Glomerular endothelial cell (primary cell): ENCODE measurements around the gene HEATR3. TPM values are rescaled to one million over a fixed set of nuclear protein-coding genes. Genes with fewer than 3 reads are reported as not detected.

Experiments used
- DNase-seq: peaks from one replicate; pipeline ENCODE4 v3.0.0-alpha.2; 2011; ENCODE audit warnings: low read depth, low spot score; ENCODE audit errors: extremely low read depth
- total RNA-seq: library from RNA; depleted of rRNA; stranded (reverse); fragments of >200 nt; gene quantifications from 2 replicates; pipeline ENCODE4 v1.2.3, GENCODE V29; 2015

The HEATR3 gene
- total RNA-seq, 1 donor from 2014 or later: 15.1 TPM

DNA sequence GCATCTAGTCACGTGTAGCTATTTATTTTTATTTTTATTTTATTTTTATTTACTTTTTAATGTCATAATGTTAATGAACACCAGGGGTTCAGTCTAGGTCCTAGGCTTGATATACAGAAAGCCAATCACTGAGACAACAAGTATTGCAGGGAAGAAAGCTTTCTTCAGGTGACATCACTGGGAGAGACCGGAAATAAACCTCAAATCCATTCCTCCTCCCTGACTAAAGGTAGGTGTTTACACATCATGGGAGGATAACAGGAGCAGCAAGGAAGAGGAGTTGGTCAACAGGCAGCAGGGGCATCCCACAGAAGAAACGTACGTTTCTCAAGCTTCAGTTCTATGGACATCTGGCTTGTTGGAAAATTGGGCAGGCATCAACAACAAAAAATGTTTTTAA is 9.5 kb upstream of the HEATR3 start:
- DNase-seq: no peak

DNA sequence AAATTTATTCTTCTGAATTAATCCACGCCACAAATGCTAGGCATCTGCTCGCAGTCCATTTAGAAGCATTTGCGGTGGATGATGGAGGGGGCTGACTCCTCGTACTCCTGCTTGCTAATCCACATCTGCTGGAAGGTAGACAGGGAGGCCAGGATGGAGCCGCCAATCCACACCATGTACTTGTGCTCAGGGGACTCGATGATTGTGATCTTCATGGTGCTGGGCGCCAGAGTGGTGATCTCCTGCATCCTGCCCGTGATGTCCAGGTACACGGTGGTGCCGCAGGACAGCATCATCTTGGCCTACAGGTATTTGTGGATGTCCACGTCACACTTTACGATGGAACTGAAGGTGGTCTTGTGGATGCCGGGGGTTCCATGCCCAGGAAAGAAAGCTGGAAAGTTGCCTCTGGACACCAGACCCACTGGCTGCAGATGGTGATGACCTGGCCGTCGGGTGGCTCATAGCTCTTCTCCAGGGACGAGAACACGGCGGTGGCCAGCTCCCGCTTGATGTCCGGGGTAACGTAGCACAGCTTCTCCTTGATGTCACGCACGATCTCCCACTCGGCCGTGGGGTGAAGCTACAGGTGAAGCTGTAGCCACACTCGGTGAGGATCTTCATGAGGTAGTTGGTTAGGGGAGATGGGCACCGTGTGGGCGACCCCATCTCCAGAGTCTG is 7.5 kb upstream of the HEATR3 start:
- DNase-seq: no peak

DNA sequence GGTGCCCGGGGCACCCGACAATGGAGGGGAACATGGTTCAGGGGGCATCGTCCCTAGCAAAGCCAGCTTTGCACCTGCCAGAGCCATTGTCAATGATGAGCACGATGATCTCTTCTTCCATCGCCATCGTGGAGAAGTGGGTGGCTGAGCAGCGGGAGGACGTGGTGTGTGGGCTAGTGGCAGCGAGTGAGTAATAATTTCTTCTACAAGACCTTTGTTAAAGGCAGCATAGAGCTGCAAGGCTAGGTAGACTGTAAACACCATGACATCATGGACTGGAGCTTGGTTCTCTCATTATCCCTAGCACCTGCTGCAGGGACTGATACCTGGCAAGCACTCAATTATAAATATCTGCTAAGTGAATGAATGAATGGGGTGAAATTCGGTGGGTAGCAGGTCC is 6.7 kb upstream of the HEATR3 start:
- DNase-seq: no peak

DNA sequence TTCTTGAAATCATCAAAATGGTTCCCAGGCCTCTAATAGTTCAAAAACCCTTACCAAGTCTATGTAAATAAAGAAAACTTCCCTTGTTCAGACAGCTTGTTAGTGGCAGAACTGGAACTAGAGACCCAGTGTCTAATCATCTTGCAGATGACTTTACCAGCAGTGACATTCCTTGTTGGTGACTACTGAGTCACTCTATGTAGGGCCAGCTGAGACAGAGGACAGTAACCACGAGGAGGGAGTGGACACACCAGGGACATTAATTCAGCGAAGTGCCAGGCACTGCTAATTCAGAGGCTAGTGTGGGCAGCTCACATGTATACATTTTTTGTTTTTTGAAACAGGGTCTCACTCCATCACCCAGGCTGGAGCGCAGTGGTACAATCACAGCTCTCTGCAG is 6.1 kb upstream of the HEATR3 start:
- no peak for DNase-seq

DNA sequence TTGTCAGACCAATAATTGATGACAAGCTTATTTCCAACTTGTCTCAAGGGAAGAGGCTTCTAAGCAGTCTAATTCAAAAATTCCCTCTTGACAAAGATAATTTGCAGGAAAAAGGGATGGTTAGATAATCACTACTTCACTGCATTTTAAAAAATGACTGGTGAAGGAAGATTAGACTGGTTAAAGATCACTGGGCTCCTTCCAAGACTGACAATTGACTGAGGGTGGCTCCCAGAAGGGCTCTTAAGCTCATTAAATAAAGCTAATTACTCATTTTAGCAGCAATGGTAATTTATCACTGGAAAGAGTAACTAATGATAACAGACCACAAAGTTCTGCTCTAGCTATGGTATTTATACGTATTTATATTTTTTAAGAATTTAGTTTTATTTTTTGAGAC is 4.4 kb upstream of the HEATR3 start:
- DNase-seq: no peak

DNA sequence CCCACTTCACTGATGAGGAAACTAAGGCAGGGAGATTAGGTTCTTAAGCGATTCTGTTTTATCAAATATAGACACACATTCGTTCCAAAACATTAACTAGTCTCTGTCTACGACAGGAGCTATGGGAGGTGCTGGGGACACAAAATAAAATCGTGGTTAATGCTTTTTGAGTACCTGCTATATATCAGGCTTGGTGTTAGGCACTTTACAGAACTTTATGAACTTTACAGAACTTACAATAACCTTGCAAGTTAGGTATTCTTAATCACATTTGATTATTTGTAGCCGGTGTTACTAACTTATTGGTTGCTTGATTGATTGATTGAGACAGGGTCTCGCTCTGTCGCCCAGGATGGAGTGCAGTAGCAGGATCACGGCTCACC is 538 bp upstream of the HEATR3 start:
- DNase-seq: no peak

DNA sequence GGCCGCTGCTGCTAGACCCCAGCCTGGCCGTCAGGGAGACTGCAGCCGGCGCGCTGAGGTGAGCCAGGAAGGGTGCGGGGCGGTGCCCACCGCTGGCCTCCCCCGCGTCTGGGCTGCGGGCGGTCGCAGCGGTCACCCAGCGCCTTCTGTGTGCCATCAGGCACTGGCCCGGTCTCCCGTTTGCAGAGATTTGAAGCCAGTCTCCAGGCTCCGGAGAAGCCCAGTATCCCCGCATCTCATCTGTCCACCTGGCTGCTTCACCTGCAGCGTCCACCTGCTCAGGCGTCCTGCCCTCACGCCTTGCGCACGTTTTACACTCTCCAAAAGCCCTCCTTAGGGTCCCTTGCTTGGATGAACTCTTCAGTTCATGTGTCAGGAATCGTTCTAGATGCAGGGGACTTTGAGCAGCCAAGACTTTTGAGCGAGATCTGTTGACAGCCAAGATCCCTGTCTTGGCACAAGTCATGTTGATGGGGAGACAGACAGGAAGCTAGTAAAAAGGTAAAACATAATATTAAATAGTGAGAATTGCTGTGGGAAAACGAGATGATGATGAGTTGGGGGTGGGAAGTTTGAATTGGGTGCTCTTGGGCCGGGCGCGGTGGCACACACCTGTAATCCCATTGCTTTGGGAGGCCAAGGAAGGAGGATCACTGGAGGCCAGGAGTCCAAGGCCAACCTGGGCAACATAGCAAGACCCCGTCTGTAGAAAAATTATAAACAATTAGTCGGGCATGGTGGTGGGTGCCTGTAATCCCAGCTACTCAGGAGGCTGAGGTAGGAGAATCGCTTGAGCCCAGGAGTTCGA is 916 bp downstream of the HEATR3 start:
- no peak for DNase-seq

DNA sequence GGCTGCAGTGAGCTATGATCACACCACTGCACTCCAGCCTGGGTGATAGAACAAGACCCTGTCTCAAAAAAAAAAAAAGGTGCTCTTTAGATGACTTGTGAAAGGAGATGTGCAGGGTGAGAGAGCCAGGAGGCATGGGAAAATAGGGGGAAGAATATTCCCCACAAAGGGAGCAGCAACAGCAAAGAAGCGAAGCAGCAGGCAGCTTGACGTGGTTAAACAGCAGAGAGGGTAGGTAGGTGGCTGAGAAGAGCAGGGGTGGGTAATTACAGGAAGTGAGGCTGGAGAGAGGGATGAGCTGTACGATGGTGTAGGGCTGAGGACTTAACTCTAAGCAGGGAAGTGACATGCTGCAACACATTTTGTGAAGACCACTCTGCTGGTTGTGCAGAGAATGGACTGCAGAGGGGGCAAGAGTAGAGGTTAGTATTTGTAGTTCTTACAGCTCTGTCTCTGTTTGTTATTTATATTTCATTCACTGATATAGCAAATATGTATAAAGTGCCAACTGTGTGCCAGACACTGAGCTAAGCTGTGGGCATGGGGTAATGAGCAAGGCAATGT is 1.6 kb downstream of the HEATR3 start:
- DNase-seq: peak; percentile 27

DNA sequence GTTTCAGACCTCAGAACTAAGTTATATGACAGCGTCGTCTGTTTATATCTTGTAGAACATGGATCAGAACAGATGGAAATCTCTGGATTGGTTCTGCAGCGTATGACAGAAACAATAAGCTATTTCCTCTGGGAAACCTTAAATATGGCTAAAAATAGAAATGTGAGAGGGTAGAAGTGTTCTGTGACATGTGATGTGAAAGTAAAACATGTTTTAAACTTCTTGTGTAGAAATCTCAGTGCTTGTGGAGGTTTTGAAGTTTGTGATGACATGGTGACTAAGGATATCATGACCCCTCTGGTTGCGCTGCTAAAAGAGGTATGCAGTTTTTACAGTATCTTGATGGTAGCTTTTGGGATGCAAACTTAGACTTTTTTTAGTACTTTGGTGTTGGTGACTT is 2.8 kb downstream of the HEATR3 start:
- no peak for DNase-seq

DNA sequence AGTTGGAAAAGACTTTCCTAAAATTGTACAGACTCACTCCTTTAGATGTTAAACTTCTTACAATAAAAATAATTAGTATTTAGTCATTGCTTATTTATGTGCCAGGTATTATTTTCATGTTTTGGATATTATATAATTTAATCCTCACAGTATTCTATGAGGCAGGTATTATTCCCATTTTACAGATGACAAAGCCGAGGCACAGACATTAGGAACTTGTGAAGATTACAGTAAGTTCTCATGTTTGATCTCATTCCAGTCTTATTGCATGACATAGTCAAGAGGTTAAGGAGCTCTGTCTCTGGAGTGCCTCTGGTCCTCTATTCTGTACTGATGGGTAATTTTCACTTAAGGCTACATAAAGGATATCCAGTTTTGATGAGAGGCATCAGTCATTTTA is 3.3 kb downstream of the HEATR3 start:
- DNase-seq: no peak

DNA sequence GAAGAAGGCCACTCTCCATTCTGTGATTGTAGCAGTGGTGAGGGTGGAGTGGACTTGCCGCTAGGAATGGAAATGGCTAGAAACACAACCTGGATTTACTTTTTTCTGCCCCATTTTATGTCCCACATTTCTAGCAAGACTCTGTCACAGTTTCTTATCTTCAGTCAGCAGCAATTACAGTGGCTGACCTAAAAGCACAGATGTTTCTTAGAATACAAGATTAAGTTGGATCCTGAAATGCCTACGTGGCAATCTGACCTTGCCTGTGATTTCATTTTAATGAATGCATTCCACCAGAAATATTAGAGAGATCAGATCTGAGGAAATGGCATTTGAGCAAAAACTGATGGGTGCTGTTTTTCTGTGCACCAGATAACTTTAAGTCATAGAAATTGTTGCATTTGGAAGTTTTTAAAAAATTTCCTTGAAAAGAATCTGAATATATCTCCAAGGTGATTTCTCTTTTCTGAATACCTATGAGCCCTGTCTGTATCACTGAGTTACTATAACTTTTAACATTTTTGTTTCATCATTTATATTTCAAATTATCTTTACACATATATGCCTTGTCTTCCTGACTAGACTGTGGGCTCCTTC is 5.4 kb downstream of the HEATR3 start:
- DNase-seq: no peak

DNA sequence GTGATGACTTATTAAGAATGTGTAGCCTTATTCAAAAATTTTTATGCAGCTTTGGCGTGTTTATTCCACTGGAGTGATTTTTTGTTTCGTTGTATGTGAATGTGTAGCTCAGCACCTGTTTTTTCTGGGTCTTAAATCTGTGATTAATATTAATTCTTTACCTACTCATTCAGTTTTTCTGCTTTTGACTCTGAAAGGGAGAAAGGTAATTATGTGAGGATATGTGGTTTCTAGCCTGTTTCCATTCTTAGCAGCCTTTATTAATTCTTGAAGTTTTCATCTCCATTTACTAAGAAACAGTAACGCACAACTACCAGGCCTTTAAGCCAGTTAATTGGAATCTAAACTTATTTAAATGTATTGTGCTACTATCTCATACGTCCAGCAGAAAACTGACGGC is 7.0 kb downstream of the HEATR3 start:
- DNase-seq: no peak

DNA sequence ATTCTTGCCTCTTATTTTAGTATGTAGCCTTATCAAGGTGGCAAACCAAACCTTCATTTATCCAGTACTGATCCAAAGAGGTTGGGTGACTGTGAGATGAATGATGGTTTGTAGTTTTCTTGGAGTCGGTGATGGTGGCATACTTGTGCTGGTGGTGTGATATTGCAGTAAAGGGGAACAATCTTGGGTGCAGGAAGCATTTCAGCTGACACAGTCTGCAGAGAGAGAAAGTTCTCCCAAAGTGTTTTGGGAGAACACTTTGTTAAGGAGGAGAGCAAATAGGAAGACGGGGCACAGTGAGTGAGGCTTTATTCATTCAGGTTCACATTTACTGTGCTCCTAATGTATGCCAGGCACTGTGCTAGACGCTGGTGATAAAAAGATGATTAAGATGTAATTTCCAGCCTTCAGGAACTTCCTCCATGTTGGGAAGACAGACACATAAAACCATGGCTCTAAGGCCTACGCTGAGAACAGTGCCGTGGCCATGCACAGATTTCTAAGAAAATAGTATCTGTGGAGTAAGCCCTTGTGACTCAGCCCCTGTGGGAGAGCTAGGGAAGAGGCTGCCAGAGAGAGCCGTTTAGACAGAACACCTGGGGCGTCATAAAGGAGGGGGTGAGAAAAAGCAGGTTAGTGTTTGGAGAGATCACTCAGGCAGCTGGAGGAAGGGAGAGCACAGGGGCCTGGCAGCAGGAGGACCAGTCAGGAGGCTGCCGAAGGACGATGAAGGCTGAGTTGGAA is 13.8 kb downstream of the HEATR3 start:
- no peak for DNase-seq

DNA sequence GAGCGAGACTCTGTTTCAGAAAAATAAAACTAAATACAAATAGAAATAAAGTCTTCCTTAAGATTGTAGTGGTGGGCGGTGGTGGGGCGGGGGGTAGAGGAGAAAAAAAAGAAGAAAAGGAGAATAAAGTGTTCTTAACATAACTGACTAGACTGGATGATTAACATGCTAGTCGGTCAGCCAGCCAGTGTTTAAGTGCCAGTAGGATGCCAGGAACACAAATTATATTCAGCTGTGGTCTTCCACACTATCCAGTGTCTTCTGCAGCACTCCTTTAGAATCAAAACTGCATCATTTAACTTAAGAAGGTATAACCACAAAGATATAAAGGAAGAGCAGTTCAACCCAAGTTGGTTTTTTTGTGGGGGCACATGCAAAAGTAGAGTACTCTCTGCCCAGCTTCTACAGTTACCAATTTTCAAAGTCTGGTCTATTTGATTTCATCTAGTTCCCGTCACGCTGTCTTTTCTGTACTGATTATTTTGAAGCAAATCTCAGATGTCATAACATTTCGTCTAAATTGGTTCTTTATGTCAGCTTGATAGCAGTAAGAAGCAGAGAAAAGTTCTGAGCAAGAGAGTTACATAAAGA is 15.8 kb downstream of the HEATR3 start:
- DNase-seq: no peak

DNA sequence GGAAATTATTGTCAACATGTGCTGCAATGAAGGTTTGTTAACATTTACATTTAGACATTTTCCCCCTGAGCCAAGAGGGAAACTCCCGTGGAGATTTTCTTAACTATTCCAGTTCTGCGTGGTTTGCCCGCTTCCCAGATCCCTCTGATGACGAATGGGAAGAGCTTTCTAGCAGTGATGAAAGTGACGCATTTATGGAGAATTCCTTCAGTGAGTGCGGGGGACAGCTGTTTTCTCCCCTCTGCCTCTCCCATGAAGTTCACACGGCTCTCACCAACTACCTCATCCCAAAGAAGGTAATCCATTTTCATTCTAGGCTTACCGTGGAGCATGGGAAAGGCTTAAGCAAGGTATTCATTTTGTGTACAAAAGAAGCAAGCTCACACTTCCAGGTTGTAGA is 18.2 kb downstream of the HEATR3 start:
- no peak for DNase-seq

DNA sequence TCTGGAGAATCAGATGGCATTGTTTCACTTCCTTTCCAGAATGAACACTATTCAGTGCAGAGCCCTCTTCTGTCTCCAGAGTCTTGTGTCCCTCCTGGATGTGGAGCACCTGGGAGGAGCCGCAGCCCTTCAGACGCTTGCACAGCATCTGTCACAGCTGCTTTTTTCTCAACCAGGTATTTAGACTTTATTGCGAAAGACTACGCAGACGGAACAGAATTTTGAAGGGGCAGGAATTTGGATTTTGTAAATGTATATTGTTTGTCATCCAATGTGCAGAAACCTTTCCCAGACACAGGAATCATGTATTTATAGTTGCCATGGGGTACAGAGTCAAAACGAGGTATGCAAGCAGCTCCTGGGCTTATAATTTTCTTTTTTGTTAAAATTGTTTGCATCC is 20.4 kb downstream of the HEATR3 start:
- no peak for DNase-seq

DNA sequence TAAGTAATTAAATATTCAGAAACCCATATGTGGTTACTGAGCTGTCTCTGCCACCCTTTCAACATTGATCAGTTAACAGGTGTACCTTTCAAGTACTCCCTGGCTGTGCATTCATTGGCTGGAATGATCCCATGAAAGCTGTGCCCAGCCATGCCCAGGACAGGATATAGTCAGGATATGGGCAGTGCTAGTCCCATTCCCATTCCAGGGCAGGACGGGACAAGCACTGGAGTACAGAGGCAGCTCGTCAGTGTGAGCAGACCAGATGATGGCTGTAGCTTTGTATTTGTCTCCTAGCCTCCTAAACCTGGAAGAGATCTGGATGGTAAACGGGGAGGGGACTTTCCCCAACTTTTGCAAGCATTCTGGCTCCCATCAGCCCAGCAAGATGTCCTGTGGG is 22.5 kb downstream of the HEATR3 start:
- DNase-seq: no peak

DNA sequence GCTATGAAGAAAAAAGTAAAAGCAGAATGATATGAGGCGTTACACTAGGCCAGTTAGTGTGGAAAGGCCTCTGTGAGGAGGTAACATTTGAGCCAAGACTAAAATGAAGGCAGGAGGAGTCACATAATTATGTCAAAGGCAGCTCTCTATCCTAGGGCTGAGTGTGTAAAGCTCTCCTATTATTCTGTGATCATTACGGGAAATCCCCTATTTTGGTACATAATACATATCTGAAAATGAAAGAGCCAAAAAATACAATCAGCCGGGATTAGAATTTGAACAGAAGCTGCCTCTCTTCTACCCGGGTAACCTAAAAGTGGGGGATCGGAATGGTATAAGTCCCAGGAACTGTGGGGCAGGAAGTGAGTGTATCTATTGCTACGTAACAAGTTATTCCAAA is 27.1 kb downstream of the HEATR3 start:
- no peak for DNase-seq

DNA sequence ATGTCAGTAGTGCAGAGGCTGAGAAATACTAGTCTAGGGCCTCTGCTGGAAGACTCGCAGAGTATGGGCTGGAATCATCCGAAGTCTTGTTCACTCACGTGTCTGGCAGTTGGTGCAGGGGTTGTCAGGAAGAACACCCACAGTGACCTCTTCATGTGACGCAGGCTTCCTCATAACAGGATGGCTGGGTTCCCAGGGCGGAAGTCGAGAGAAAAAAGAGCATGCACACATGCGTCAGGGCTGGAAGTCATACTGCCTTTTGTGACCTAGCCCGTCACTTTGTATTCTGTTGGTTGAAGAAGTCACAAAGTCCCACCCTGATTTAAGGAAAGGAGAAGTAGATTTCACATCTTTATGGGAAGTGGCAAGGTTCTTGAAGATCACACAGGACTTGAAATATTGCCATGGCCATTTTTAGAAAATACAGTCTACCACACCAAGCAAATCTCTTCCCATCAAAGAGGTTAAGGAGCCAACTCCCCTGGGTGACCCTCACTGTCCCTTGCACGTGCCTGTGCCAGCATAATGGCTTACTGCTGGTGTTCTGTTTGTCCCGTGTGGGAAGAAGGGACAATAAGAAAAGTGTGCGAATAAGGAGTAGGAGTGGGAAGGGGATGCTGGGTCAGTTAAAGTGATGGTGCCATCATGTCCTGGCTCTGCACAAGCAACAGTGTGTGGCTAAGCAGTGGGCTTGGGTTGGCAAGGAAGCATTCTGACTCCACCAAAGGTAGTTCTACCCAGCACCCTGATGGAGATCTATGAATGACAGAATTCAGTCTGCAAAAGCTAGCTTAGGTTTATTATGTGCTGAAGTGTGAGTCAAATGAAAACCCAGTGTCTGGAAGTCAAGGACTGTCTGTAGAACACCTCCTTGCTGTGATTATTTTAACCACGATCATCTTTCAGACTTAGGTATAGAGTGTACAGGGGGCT is 28.1 kb downstream of the HEATR3 start:
- DNase-seq: peak; percentile 18

DNA sequence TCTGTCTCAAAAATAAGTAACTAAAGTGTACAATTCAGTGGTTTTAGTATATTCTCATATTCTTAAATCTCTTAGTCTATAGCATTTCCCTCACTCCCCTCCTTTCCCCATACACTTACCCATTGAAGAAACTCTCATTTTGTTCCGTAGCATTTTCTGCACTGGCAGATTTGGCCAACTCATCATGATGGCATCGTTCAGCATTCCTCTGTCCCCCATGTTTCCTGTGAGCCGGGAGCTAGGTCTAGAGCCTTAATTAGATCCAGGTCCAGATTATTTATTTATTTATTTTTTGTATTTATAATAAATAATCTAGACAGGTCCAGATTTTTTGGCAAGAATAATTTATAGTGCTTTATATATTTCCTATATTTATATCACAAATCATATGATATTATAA is 31.0 kb downstream of the HEATR3 start:
- DNase-seq: no peak
